HCT116 (cell line): ENCODE results near the gene MAEA. TPM values are rescaled to one million over a fixed set of nuclear protein-coding genes. Genes with fewer than 3 reads are reported as not detected.

Experiments used
- ATAC-seq: fragments of 200-7000 bp; cut with Tn5 transposase; 2 replicates; pipeline ENCODE4 v1.9.1; 2020; ENCODE audit warnings: mild to moderate bottlenecking, moderate library complexity
- BruUV-seq: library from RNA; stranded (reverse); fragments of 400-500 nt; replicated peaks from 2 replicates; lab custom pipeline; 2021; lab: Mats Ljungman, UMichigan
- CTCF ChIA-PET: fragments of 300-600 bp; sonication (Branson Sonifier 250); formaldehyde crosslinking; loops from one replicate; lab custom pipeline; 2021; ENCODE audit warnings: antibody characterized with exemption; lab: Charles Lee
- POLR2A ChIA-PET: fragments of 300-600, 350-600 bp; sonication (Branson Sonifier 250); formaldehyde crosslinking; loops from one replicate; lab custom pipeline; 2021; ENCODE audit warnings: antibody characterized with exemption; lab: Charles Lee
- RAD21 ChIA-PET, 2 experiments: fragments of 300-600 bp; sonication (Branson Sonifier 250); formaldehyde crosslinking; loops; one replicate each; lab custom pipeline; 2023; ENCODE audit warnings: low total read pairs in 2 of 2; ENCODE audit not compliant: uncharacterized antibody in 2 of 2, unreplicated experiment in 2 of 2, low non-redundant PET in 1 of 2; lab: Charles Lee
- DNase-seq: peaks from one replicate; pipeline ENCODE4 v3.0.0-alpha.2; 2010; ENCODE audit warnings: low read depth, low spot score
- H2AFZ ChIP-seq: fragments of 200-600 bp; shearing (Covaris generic), sonication (generic); 2 replicates; pipeline ENCODE4 v1.6.1; 2017; ENCODE audit warnings: low read depth, mixed run types, mixed read lengths, antibody characterized with exemption, low read length; ENCODE audit not compliant: poor library complexity, severe bottlenecking
- H3K27ac ChIP-seq: 2 replicates; pipeline ENCODE4 v1.5.1; 2012; ENCODE audit warnings: low read depth, low read length
- H3K27me3 ChIP-seq: fragments of 200-600 bp; sonication (generic); 2 replicates; pipeline ENCODE4 v1.6.1; 2016; ENCODE audit warnings: mixed run types, low read length, mixed read lengths; ENCODE audit not compliant: insufficient read depth
- H3K36me3 ChIP-seq, 2 experiments: fragments of 200-500 bp in 1 of 2; fragments of 200-600 bp in 1 of 2; sonication (Bioruptor generic) in 1 of 2; sonication (generic) in 1 of 2; 2 replicates each; pipeline versions ENCODE4 v1.5.1 to v1.6.1; 2014 to 2016; ENCODE audit warnings: low read length in 2 of 2, inconsistent platforms in 1 of 2, mixed read lengths in 1 of 2, mixed run types in 1 of 2; ENCODE audit not compliant: insufficient read depth in 2 of 2, control insufficient read depth in 1 of 2
- H3K4me1 ChIP-seq, 2 experiments: fragments of 200-600 bp in 1 of 2; sonication (generic) in 1 of 2; 2 replicates each; pipeline versions ENCODE4 v1.5.1 to v1.6.1; 2012 to 2017; ENCODE audit warnings: low read length in 2 of 2, inconsistent platforms in 1 of 2, mild to moderate bottlenecking in 1 of 2, mixed read lengths in 1 of 2, mixed run types in 1 of 2, moderate library complexity in 1 of 2; ENCODE audit not compliant: insufficient read depth in 2 of 2, control insufficient read depth in 1 of 2
- H3K4me2 ChIP-seq: fragments of 200-600 bp; sonication (generic); 2 replicates; pipeline ENCODE4 v1.6.1; 2017; ENCODE audit warnings: mixed run types, low read length, mixed read lengths
- H3K4me3 ChIP-seq, 2 experiments: fragments of 200-600 bp in 1 of 2; sonication (generic) in 1 of 2; replicated peaks in 1 of 2; 2 replicates each; pipeline ENCODE4 v1.5.1; 2011 to 2016; ENCODE audit warnings: low read length in 2 of 2, control low read depth in 1 of 2, low read depth in 1 of 2, mild to moderate bottlenecking in 1 of 2, mixed read lengths in 1 of 2, mixed run types in 1 of 2
- H3K79me2 ChIP-seq: fragments of 200-600 bp; sonication (generic); 2 replicates; pipeline ENCODE4 v1.6.1; 2017; ENCODE audit warnings: mild to moderate bottlenecking, mixed run types, low read length, moderate library complexity, mixed read lengths; ENCODE audit not compliant: insufficient read depth
- H3K9ac ChIP-seq: fragments of 200-600 bp; sonication (generic); 2 replicates; pipeline ENCODE4 v1.6.1; 2016; ENCODE audit warnings: low read length, mixed read lengths
- H3K9me2 ChIP-seq: fragments of 200-600 bp; sonication (generic), shearing (Covaris generic); 2 replicates; pipeline ENCODE4 v1.6.1; 2017; ENCODE audit warnings: mixed run types, mild to moderate bottlenecking, moderate library complexity; ENCODE audit not compliant: insufficient read depth
- H3K9me3 ChIP-seq, 2 experiments: fragments of 200-500 bp in 1 of 2; fragments of 200-600 bp in 1 of 2; sonication (Bioruptor generic) in 1 of 2; sonication (generic) in 1 of 2; 2 replicates each; pipeline ENCODE4 v1.6.1; 2014 to 2017; ENCODE audit warnings: low read length in 2 of 2, mixed read lengths in 2 of 2, inconsistent platforms in 1 of 2, low read depth in 1 of 2, mild to moderate bottlenecking in 1 of 2, mixed run types in 1 of 2, moderate library complexity in 1 of 2; ENCODE audit not compliant: control insufficient read depth in 1 of 2, insufficient read depth in 1 of 2
- H4K20me1 ChIP-seq: fragments of 200-600 bp; sonication (generic), shearing (Covaris generic); 2 replicates; pipeline ENCODE4 v1.6.1; 2017; ENCODE audit warnings: mixed run types, mild to moderate bottlenecking, moderate library complexity; ENCODE audit not compliant: insufficient read depth
- ATF3 ChIP-seq: IDR thresholded peaks from 2 replicates; pipeline ENCODE4 v1.6.1; 2012
- CBX3 ChIP-seq: IDR thresholded peaks from 2 replicates; pipeline ENCODE4 v1.6.1; 2012; ENCODE audit warnings: low read depth
- CTCF ChIP-seq, 3 experiments: fragments of 200-600 bp in 1 of 3; sonication (generic) in 1 of 3; IDR thresholded peaks in 2 of 3; conservative IDR thresholded peaks in 1 of 3; 2 replicates each; pipeline ENCODE4 v1.5.1; 2012 to 2017; ENCODE audit warnings: low read depth in 2 of 3, low read length in 2 of 3, antibody characterized with exemption in 1 of 3, borderline replicate concordance in 1 of 3, control low read depth in 1 of 3, mild to moderate bottlenecking in 1 of 3, mixed read lengths in 1 of 3, mixed run types in 1 of 3, moderate library complexity in 1 of 3; ENCODE audit not compliant: insufficient read depth in 1 of 3
- EZH2 ChIP-seq: fragments of 200-600 bp; sonication (generic); IDR thresholded peaks from 2 replicates; pipeline ENCODE4 v1.6.1; 2017; ENCODE audit warnings: antibody characterized with exemption, mixed run types
- POLR2A ChIP-seq: IDR thresholded peaks from 2 replicates; pipeline ENCODE4 v1.7.0; 2011; ENCODE audit warnings: borderline replicate concordance; ENCODE audit not compliant: insufficient read depth, insufficient read length; ENCODE audit errors: extremely low read depth
- SIN3A ChIP-seq: IDR thresholded peaks from 2 replicates; pipeline ENCODE4 v1.6.1; 2012; ENCODE audit warnings: low read depth
- intact Hi-C: fragments of 100-400 bp; cut with micrococcal nuclease; formaldehyde crosslinking; loops from 2 replicates; pipeline ENCODE4 v1.10.0; 2022
- total RNA-seq: library from RNA; stranded (reverse); gene quantifications from one replicate; pipeline ENCODE4 v1.2.1, GENCODE V29; 2021; ENCODE audit not compliant: unreplicated experiment
- TF ChIP-seq, protein P1 (sequence below): IDR thresholded peaks from 2 replicates; pipeline ENCODE4 v1.6.1; 2011; ENCODE audit warnings: mild to moderate bottlenecking, low read length, moderate library complexity; ENCODE audit not compliant: insufficient replicate concordance; ENCODE audit errors: extremely low read depth
- TF ChIP-seq, protein P2 (sequence below): IDR thresholded peaks from 2 replicates; pipeline ENCODE4 v1.6.1; 2012

MAEA gene
- total RNA-seq, 1 experiment from 2014 or later, result 88.3 TPM

GRCh38 chr4:1259966-1260365, 29.7 kb upstream of the MAEA start:
- Histone ChIP-seq H3K4me3 (no peak overlapping the region), H4K20me1 (no peaks in the 10 kb centered on the region), H3K4me1 (no peaks in the 10 kb centered on the region), H3K79me2 (no peaks in the 10 kb centered on the region), H3K4me2 (no peak overlapping the region), H3K9me2 (no peaks in the 10 kb centered on the region)
- DNase-seq, result no peak
- RAD21 ChIA-PET, result no interaction called here
- BruUV-seq, result no TSS peak
- no peak for ATAC-seq
- TF ChIP-seq CTCF (IDR thresholded peaks at IDR 0.05 in 2 of 3, conservative IDR thresholded peaks at IDR 0.05 in 1 of 3; ENCODE audit: borderline replicate concordance in 1 of 3, insufficient read depth in 1 of 3, low read depth in 2 of 3, low read length in 2 of 3) (no peak), ATF3 (no peak), CBX3 (no peak), SIN3A (no peak), POLR2A (no peak), EZH2 (no peak)
- TF ChIP-seq, protein P1, sequence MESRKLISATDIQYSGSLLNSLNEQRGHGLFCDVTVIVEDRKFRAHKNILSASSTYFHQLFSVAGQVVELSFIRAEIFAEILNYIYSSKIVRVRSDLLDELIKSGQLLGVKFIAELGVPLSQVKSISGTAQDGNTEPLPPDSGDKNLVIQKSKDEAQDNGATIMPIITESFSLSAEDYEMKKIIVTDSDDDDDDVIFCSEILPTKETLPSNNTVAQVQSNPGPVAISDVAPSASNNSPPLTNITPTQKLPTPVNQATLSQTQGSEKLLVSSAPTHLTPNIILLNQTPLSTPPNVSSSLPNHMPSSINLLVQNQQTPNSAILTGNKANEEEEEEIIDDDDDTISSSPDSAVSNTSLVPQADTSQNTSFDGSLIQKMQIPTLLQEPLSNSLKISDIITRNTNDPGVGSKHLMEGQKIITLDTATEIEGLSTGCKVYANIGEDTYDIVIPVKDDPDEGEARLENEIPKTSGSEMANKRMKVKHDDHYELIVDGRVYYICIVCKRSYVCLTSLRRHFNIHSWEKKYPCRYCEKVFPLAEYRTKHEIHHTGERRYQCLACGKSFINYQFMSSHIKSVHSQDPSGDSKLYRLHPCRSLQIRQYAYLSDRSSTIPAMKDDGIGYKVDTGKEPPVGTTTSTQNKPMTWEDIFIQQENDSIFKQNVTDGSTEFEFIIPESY, result no peak
- TF ChIP-seq, protein P2, sequence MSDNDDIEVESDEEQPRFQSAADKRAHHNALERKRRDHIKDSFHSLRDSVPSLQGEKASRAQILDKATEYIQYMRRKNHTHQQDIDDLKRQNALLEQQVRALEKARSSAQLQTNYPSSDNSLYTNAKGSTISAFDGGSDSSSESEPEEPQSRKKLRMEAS, result no peak
- TF ChIP-seq, all 23 proteins: peak for 0
- Histone ChIP-seq H2AFZ (no peak overlapping the region), H3K9me3 (0 out of 4 replicates have a peak, but pooled peaks cover 3 to 5% of the 10 kb centered on the region in 2 experiments), H3K27me3 (no peaks in the 10 kb centered on the region), H3K36me3 (no peaks in the 10 kb centered on the region), H3K9ac (no peak overlapping the region), H3K27ac (no peak overlapping the region)
- intact Hi-C loops, result no loop called here
- ChIA-PET CTCF (no interaction called here), POLR2A (no interaction called here)
